Measurements from ENCODE around the gene SVOPL. TPM values are rescaled to one million over a fixed set of nuclear protein-coding genes. Genes with fewer than 3 reads are reported as not detected.

Gene SVOPL
- total RNA-seq, 1 experiment from 2014 or later = 1.1 TPM

DNA sequence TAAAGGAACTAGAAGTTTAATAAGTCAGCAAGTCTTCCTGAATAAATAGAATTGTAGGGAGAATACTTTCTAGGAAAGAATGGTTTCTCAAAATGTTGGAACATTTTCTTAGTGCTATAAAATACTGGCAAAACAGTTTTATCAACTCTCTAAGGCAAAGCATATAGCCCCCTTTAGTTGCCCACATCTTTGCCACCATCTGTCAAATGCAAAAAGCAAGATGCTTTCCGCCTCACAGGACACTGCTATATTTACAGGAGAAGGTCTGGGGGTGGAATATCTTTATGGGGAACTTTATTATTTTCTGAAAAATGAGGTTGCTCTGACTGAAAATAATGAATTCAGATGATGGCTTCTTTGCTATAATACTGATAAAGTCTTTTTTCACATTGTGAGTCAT lies 78.3 kb downstream of the SVOPL start:
- Histone ChIP-seq H4K8ac (replicated peaks; ENCODE audit: insufficient read length, low read depth, low read length) (no peak overlapping the region), H3K79me2 (ENCODE audit: insufficient read depth, low read length) (no peaks in the 10 kb centered on the region), H3K79me1 (ENCODE audit: insufficient read depth, low read depth, low read length, poor library complexity, severe bottlenecking) (no peaks in the 10 kb centered on the region), H3K4ac (ENCODE audit: low read depth, low read length) (no peak overlapping the region), H3K23ac (ENCODE audit: insufficient read length, low read depth, low read length) (no peak overlapping the region), H2AK5ac (ENCODE audit: insufficient read length, low read length) (no peak overlapping the region), H3K27ac (ENCODE audit: insufficient read length, low read depth, low read length) (no peak overlapping the region), H4K5ac (ENCODE audit: insufficient read length, low read depth, low read length) (no peak overlapping the region), H3K27me3 (ENCODE audit: insufficient read depth, low read length) (no peaks in the 10 kb centered on the region), H3K18ac (ENCODE audit: insufficient read length, low read depth, low read length) (no peak overlapping the region), H2BK20ac (ENCODE audit: low read depth, low read length, poor library complexity, severe bottlenecking) (no peak overlapping the region), H4K20me1 (ENCODE audit: control insufficient read depth, insufficient read depth, insufficient read length) (no peaks in the 10 kb centered on the region), H2BK5ac (ENCODE audit: insufficient read length, low read length) (no peak overlapping the region), H3K23me2 (ENCODE audit: insufficient read length, low read depth, low read length, poor library complexity, severe bottlenecking) (no peaks in the 10 kb centered on the region), H3K4me2 (ENCODE audit: insufficient read depth, insufficient read length, low read length) (no peak overlapping the region), H3K9me3 (ENCODE audit: control insufficient read depth, low read depth, low read length) (no peaks in the 10 kb centered on the region), H3K14ac (ENCODE audit: insufficient read depth, low read length) (no peak overlapping the region), H3K4me1 (ENCODE audit: insufficient read depth, low read length) (peaks cover 4% of the 10 kb centered on the region; the same call in 1 of the 2 replicates), H2AFZ (ENCODE audit: low read length) (no peak overlapping the region), H2BK12ac (ENCODE audit: insufficient read length, low read depth, low read length) (no peak overlapping the region), H3K9ac (ENCODE audit: extremely low read depth, insufficient read length, low read length) (no peak overlapping the region), H2BK120ac (ENCODE audit: low read depth, low read length, poor library complexity, severe bottlenecking) (no peak overlapping the region), H3T11ph (ENCODE audit: low read length) (no peak overlapping the region), H2BK15ac (ENCODE audit: low read depth, low read length) (no peak overlapping the region), H3K56ac (ENCODE audit: insufficient read length, low read depth, low read length) (no peak overlapping the region), H4K91ac (ENCODE audit: insufficient read length, low read depth, low read length) (no peak overlapping the region)
- no peak for DNase-seq
- H3K27ac Mint-ChIP-seq = no peak overlapping the region
- TF ChIP-seq, protein P1, sequence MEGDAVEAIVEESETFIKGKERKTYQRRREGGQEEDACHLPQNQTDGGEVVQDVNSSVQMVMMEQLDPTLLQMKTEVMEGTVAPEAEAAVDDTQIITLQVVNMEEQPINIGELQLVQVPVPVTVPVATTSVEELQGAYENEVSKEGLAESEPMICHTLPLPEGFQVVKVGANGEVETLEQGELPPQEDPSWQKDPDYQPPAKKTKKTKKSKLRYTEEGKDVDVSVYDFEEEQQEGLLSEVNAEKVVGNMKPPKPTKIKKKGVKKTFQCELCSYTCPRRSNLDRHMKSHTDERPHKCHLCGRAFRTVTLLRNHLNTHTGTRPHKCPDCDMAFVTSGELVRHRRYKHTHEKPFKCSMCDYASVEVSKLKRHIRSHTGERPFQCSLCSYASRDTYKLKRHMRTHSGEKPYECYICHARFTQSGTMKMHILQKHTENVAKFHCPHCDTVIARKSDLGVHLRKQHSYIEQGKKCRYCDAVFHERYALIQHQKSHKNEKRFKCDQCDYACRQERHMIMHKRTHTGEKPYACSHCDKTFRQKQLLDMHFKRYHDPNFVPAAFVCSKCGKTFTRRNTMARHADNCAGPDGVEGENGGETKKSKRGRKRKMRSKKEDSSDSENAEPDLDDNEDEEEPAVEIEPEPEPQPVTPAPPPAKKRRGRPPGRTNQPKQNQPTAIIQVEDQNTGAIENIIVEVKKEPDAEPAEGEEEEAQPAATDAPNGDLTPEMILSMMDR (conservative IDR thresholded peaks at IDR 0.05) = no peak
- H3K4me3 Mint-ChIP-seq = no peak overlapping the region
- no peaks in the 10 kb centered on the region for H3K36me3 Mint-ChIP-seq (ENCODE audit: insufficient read depth in 1 of 3, low read depth in 3 of 3)
- WGBS (ENCODE audit: extremely low coverage, insufficient read length, low lambda C conversion rate) = no CpG with 5 or more reads among the region's 1 CpG
- H3K9me3 Mint-ChIP-seq = no peaks in the 10 kb centered on the region
- peaks cover 10 to 12% of the 10 kb centered on the region in 2 experiments for H3K4me1 Mint-ChIP-seq
- H3K27me3 Mint-ChIP-seq (ENCODE audit: low read depth) = no peaks in the 10 kb centered on the region
